Peyer's patch (tissue), 4 donors: ENCODE data around the gene ZNF496.

Source experiments
- POLR2A ChIP-seq, 2 donors: fragments of 450-650 bp; IDR thresholded peaks; one replicate each; pipeline ENCODE4 v1.5.1; 2017; ENCODE audit warnings: antibody characterized with exemption in 2 of 2, mild to moderate bottlenecking in 2 of 2, moderate library complexity in 2 of 2
- TF ChIP-seq, protein P1 (sequence below), 6 experiments: fragments of 450-650 bp in 4 of 6; fragments of 200-600 bp in 2 of 6; sonication (generic) in 1 of 6; IDR thresholded peaks; one replicate each; pipeline ENCODE4 v1.5.1; 2017 to 2019; ENCODE audit warnings: antibody characterized with exemption in 6 of 6, mild to moderate bottlenecking in 3 of 6, moderate library complexity in 1 of 6

DNA sequence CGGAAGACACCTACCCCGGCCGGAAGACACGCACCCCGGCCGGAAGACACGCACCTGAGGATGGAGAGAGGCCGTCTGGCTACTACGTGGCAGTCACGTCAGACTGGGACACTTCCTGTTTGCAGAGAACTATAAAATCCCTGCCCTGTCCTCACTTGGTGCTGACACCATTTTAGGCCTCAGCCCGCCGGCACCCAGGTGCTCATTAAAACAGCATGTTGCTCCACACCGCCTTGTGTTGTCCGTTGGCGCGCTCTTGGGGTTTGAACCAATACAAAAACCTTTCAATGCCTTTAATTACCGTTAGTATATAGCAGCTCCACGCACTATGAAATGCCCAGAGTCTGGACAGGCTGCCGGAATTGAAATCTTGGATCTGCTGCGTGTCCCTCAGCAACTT lies 41.1 kb downstream of the ZNF496 start:
- TF ChIP-seq, protein P1, sequence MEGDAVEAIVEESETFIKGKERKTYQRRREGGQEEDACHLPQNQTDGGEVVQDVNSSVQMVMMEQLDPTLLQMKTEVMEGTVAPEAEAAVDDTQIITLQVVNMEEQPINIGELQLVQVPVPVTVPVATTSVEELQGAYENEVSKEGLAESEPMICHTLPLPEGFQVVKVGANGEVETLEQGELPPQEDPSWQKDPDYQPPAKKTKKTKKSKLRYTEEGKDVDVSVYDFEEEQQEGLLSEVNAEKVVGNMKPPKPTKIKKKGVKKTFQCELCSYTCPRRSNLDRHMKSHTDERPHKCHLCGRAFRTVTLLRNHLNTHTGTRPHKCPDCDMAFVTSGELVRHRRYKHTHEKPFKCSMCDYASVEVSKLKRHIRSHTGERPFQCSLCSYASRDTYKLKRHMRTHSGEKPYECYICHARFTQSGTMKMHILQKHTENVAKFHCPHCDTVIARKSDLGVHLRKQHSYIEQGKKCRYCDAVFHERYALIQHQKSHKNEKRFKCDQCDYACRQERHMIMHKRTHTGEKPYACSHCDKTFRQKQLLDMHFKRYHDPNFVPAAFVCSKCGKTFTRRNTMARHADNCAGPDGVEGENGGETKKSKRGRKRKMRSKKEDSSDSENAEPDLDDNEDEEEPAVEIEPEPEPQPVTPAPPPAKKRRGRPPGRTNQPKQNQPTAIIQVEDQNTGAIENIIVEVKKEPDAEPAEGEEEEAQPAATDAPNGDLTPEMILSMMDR (IDR thresholded peaks at IDR 0.05), result no peak
- TF ChIP-seq POLR2A (IDR thresholded peaks at IDR 0.05), result no peak
